DMS53 (cell line): ENCODE data around the gene INPP1.
"Not testable (repeated sequence)": the region's sequence is repeated elsewhere in the genome, so short reads cannot be mapped to it uniquely, and the experiment has no call there.

Experiments
- DNase-seq: peaks from one replicate; lab custom pipeline; 2025; lab: John Stamatoyannopoulos, UW

The INPP1 gene, protein sequence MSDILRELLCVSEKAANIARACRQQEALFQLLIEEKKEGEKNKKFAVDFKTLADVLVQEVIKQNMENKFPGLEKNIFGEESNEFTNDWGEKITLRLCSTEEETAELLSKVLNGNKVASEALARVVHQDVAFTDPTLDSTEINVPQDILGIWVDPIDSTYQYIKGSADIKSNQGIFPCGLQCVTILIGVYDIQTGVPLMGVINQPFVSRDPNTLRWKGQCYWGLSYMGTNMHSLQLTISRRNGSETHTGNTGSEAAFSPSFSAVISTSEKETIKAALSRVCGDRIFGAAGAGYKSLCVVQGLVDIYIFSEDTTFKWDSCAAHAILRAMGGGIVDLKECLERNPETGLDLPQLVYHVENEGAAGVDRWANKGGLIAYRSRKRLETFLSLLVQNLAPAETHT

DNA sequence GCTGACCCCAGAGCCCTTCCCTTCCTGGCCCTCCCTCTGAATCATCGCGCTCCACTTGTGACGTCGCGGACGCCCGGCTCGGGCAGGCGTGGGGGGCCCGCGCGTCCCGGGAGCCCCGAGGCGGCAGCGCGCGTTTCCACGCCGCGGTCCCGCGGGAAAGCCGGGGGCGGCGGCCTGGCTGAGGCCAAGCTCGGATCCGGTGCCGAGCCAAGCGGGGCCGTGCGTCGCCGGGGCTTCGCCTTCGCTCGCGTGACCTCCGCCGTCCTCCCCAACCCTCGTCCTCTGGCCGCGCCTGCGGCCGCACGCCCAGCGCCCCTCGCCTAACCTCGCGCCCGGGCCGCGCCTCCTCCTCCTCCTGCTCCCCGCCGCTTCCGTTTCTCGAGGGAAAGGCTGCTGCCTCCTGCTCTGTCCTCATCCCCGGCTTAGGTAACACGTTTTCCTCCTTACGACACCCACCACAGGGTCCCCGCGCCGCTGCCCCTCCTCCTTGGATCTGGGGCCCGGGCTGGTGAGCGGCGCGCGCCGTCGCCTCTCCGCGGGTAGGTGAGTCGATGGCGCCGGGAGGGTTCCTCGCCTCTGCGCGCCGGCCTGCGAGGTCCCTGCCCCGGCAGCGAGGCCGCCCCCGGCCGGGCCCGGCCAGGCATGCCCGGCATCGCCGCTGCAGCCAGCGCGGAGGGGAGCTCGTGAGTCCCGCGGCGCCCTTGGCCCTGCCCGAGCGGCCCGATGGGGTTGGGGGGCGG is at the start of gene INPP1:
Gene INPP1 (plus strand): TSS at position 54 of the 740 bp plus-strand sequence. CDS start 16,514 bp downstream, outside the sequence.
- peak; percentile 81 for DNase-seq

DNA sequence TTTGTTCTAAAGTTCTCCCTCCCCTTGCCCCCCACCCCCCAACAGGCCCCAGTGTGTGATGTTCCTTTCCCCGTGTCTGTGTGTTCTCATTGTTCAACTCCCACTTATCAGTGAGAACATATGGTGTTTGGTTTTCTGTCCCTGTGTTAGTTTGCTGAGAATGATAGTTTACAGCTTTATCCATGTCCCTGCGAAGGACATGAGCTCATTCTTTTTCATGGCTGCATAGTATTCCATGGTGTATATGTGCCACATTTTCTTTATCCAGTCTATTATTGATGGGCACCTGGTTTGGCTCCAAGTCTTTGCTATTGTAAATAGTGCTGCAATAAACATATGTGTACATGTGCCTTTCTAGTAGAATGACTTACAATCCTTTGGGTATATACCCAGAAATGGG is 45.5 kb upstream of the INPP1 start:
- DNase-seq: not testable (repeated sequence)

DNA sequence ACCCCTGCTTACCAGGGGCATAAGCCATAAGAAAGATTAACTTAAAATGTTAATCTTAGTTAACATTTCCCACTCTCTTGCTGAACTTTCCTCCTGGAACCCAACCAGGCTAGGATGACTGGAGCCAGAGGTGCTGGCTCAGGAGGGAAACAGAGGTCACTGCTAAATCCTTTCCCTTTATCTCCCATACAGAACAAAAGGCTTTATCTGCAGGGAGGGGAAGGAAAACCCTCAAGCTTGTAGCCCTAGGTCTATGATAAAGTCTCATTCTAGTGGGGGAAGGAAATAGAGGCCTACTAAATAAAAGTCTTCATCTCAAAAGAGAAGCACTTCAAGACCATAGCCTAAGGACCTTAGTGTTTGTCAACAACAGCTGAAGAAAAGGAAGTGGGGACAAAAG is 42.4 kb upstream of the INPP1 start:
- no peak for DNase-seq

DNA sequence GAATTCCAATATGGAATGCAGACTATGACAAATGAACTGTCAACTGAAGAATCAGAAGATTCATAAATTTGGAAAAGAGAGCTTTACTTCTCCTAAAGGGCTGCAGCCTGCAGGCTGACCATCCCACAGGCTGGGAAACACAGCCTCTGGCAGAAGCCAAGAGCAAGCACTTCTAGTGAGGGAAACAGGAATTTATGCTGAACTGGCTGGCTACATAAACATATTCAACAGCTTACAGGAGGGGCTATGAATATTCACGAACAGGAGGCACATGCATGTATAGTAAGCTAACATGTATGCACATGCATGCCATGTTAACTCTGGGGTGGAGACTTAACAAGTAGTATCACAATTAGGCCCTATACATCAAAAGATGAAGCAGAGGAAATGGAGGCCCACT is 41.3 kb upstream of the INPP1 start:
- DNase-seq: no peak

DNA sequence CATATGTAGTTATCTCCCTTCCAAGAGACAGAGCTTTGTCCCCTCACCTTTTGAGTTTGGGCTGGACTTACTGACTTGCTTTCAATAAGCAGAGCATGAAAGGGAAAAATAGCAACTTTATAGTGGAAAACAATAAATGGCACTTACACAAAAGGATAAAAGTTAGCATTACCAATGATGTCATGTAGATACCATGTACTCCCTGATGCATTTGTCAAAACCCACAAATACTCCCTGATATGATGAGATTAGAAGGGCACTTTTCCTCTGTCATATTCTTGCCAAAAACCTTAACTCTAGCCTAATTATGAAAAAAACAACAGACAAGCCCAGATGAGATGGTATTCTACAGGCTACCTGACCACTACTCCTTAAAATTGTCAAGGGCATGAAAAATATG is 39.7 kb upstream of the INPP1 start:
- no peak for DNase-seq

DNA sequence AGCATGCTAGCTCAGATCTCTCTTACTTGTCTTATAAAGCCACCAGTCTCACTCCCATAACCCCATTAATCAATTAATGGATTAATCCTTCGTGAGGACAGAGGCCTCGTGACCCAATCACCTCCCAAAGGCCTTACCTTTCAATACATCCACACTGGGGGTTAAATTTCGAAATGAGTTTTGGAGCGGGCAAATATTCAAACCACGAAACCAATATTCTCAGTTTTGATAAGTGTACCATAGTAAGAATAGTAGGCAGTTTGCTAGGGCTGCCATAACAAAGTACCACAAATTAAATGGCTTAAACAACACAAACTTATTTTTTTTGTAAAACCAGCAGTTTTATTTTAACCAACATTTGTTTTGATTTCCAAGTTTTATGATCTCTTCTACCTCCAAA is 39.0 kb upstream of the INPP1 start:
- DNase-seq: no peak

DNA sequence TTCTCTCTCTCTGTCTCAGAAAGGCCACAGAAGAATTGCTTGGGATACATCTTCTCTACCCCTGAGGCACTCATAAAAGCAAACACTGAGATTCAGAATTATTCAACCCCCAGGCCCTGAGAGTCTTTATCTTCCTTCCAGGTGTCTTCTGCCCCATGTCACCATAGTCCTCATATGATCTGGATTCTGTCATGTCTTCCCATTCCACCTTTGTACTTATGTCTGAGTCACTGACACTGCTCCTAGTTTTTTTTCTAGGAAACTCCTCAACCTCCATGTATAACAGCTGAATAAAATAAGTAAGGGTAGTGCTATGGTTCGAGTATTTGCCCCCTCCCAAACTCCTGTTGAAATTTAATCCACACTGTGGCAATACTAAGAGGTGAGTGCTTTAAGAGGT is 35.4 kb upstream of the INPP1 start:
- DNase-seq: no peak

DNA sequence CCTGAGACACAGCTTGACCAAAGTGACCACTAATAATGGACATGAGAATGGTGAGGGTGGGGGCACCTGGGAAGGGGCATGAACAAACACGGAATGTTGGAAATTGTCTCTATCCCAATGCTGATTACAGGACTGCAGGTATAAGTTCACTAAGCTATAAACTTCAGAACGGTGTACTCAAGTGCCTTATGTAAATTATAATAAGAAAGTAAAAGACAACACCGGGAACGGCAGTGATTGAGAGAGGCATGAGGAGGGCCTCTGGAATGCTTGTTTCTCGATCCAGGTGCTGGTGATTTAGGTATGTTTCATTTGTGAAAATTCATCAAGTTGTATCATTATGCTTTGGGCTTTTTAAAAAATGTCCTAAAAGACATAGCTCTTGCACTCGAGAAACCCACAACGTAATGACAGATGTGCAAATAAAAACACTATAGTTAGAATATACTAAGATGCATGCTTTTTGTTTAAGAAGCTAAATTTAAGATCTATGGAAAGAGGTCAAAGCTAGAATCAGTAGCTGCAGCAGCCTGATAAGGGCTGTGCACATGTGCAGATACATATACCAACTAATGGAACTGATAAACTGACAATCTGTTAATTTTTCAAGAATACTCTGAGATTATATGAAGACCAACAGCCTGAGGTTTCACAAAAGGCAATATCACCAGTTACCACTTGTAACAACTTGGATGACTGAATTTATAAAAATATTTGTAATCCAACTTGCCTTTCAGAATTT is 31.3 kb upstream of the INPP1 start:
- no peak for DNase-seq

DNA sequence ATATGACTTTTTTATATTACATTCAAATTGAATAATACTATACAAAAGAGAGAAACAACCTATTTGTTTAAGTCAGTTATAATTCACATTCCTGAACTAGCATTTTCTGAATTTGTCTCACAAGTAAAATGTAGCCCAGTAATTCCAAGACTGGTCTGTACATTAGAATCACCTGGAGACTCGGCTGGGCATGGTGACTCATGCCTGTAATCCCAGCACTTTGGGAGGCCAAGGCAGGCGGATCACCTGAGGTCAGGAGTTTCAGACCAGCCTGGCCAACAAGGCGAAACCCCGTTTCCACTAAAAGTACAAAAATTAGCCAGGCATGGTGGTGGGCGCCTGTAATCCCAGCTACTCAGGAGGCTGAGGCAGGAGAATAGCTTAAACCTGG is 30.8 kb upstream of the INPP1 start:
- peak; percentile 13 for DNase-seq

DNA sequence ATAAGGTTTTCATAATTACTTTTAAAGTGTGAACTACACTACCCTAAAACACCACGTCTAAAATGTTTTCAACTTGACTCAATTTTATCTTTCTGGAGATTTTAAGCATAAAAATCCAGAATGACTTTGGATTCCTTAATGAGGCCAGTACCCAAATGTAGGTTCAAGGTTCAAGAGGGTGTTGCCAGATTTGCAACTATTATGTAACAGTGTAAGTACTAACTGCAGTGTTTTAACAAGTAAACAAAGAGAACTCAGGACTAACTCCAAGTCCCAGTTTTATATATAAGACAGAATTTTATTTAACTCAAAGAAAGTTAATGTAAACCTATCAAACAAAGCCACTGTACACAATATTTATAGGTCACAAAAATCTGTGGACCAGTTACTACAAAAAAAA is 29.5 kb upstream of the INPP1 start:
- DNase-seq: no peak

DNA sequence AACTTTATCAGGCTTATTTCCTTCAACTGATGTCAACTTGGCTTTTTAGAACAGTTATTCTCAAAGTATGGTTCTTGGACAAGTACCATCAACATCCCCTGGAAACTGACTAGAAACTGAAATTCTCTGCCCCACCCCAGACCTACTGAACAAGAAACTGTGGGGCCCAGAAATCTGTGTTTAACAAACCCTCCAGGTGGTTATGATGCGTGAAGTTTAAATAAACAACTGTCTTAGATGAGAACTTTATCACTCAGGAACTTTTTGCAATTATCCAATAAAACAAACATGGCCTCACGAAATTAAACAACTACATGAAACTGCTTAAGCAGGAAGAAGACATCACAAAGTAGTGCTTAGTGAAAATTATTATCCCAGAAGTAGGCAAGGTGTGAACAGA is 28.1 kb upstream of the INPP1 start:
- DNase-seq: peak; percentile 62

DNA sequence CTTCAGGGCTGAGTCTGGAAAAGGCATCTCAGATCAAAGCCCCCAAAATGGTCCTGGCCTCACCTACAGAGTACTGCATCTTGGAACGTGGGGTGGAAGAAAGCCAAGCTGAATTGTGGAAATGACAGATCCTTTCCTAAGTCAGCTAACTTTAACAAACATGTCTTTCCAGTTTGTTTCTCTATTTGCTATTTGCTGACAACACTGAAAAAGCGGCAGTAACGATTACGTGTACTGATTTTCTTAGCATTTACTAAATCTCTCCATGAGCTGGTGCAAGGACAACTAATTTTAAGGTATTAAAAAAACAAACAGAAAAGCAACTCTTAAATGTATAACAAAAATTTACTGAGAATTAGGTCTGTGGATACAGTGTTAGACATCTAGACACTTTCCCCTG is 24.9 kb upstream of the INPP1 start:
- DNase-seq: no peak

DNA sequence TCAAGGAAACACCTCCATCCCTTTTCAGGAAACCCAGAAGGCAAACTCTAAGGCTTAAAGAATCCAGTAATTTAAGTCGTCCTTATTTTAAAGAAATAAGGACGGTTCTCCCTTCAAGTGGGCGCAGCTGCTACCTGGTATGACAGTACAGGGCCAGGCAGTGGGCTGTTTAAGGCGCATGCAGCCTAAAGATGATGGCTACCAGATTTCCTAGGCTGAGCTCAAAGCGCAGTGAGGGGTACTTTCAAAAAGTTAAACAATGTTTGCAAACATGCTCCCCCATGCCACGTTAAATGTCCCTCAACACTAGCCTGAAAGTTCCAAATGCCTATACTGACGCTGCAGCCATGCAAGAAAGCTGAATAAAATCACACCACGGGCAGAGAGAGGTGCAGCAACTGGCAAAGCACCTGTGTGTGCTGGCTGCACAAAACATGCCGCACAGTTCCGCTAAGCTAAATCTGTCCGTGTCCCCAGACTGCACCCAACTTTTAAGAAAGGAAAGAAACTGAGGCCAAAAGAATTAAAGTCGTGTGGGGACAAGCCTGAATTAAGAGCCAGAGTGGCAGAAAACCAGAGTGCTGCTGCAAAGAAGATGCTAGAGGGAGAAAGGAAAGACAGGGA is 24.3 kb upstream of the INPP1 start:
- DNase-seq: peak; percentile 56

DNA sequence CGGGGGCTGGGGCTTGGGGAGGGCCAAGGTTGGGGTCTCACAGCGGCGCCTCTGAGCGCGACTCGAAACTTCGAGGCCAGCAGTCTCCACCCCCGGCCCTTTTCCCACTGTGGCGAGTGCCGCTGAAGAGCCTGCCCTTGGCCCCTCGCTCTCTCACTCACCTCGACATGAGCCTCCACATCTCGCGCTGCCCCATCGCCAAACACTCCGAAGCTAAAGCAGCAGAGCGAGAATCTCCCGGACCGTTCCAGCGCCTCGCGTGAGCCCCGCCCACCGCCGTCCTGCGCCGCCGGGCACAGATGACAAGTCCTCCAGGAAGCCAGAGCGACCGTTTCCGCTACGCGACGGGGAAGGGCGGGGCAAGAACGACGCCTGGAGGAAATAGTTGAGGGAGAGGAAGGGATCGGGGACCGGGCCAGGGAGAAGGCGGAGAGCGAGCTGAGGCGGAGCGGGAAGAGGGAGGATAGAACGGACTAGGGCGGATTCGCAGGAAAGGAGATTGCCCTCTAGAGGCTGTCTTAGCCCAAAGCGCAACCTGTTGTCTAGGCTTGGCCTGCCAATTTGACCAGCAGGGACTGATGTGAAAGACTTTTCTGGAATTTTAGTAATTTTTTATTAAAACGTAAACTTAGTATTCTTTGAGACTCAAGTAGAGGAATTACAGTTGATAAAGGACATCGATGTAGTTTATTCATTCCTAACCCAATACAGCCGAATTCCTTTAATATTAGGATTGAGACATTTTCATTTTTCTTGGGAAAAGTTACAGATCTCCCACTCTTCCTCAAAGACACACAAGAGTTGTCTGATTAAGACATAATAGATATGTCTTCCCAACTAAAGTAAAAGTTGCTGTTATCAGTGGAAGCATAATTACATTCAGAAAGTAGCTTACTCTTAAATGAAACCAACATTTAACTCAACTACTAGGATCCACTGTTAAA is 23.6 kb upstream of the INPP1 start, which contains the start of gene HIBCH:
Gene HIBCH (minus strand): TSS at position 272 of the 944 bp plus-strand sequence. CDS start 76 bp downstream, at position 196.
- peak; percentile 99 for DNase-seq

DNA sequence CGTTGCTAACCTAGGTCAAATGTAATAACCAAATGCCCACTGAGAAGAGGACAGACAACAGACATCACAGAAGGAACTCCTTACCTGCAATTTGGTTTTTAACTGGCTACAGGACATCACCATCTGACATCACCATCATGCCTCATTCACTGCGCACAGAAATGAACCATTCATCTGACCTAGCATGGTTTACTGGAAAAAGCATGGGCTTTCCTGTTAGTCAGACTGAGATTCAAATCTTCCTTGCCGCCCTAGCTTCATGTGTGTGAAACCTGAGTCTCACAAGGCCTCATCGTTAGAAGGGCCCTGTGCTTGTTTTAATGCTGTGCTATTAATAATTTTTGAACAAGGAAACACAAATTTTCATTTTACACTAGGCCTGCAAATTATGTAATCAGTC is 22.7 kb upstream of the INPP1 start:
- DNase-seq: no peak

DNA sequence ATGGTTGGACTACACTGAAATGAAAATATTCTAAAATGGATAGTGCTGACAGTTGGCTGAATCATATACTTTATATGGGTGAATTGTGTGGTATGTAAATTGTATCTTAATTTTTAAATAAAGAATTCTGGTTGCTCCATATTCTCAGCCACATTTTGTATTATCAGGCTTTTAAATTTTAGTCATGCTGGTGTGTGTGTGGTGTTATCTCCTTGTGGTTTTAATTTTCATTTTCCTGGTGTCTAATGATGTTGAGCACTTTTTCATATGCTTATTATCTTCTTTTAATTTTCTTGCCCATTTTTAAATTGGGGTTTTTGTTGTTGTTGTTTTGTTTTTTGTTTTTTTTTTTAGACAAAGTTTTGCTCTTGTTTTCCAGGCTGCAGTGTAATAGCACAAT is 20.0 kb upstream of the INPP1 start:
- no peak for DNase-seq

DNA sequence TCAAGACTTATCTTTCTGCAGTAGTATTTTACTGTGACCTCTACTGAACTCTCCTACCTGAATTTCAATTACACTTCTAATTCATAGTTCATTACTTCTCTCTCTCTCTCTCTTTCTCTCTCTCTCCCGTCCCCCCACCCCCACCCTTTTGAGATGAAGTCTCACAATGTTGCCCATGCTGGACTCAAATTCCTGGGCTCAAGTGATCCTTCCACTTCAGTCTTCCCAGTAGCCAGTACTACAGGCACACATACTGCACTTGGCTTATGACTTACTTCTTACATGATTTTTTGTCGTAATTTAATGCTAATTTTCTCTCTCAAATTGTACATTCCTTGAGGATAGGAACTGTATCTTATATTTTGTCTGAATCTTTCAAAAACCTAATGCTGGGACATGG is 17.8 kb upstream of the INPP1 start:
- DNase-seq: no peak

DNA sequence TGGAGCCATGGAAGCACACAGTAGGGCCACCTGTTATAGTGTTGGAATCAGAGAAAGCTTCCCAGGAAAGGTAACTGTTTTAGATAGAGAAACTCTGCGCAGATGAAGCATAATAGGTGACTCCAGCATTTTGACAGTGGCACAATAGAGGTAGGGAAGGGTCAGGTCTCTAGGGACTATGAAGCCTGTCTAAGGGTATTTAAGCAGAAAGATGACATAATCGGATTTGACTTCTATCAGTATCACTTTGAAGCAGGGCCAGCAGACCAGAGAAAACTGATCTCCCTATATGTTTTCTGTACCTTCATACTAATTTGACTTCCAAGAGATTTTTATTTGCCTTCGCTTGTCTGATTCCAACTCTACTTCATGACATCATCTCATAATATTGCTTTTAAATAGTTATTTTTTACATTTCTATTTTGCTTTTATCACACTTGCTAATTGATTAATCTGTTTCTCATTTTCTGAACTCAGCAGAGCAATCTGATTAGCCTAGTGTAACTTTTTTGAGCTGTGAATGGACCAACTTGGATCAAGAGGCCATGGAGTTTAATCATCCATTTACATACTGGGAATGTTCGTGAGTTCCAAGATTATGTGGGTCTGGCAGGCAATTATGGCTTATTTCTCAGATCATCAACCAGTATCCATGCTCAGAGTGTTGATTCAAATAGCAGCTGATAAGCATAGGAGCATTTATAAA is 15.4 kb upstream of the INPP1 start:
- no peak for DNase-seq

DNA sequence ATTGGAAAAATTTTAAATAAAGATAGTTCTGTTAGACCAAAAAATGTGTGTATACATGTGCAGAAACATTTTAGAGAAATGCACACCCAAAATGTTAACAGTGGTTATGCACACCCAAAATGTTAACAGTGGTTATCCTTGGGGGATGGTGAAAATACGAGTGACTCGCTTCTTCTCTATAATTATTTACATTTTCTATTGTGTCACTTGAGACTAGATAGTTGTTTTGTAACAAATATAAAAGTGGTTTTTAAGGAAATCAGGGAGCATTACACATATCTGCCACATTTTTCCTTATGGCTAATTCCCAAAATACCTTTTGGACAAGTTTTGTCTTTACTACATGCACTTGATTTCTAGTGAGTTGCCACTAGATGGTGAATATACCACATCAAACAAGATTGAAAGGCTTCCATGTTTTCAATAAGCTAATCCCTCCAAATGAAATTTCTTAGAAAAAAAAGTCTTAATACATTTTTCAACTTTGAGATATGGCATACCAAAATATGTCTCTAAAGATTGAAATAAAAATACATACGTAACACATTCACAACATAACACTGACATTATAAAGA is 14.7 kb upstream of the INPP1 start:
- no peak for DNase-seq

DNA sequence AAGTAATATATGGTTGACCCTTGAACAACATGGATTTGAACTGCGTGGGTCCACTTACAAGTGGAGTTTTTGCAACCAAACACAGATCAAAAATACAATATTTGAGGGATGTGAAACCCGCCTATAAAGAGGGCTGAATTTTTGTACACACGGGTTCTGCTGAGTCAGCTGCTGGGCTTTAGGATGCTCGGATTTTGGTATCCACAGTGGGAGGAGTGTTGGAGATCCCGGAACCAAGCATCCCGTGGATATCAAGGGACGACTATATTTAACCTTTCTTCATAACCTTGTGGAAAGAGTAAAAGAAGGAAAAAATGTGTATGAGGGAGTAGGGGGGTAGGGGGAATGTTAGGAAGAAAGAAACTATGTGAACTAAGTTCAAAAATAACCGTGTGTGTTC is 10.0 kb upstream of the INPP1 start:
- no peak for DNase-seq
